HG03196 (cell line): ENCODE data around the gene FAM228B.
"Not testable (repeated sequence)": the region's sequence is repeated elsewhere in the genome, so short reads cannot be mapped to it uniquely, and the experiment has no call there.

Experiments
- ATAC-seq: cut with Tn5 transposase; IDR thresholded peaks from one replicate; pipeline ENCODE4 v1.9.1; 2021; ENCODE audit not compliant: unreplicated experiment

FAM228B gene

GRCh38 chr2:24153478-24153877, 30.2 kb downstream of the FAM228B start:
- ATAC-seq = no peak

GRCh38 chr2:24158131-24158530, 34.9 kb downstream of the FAM228B start:
- ATAC-seq = no peak

GRCh38 chr2:24159708-24160107, 36.4 kb downstream of the FAM228B start:
- no peak for ATAC-seq

GRCh38 chr2:24160761-24161160, 37.5 kb downstream of the FAM228B start:
- ATAC-seq = no peak

- ATAC-seq = no peak
Measured at GRCh38 chr2:24162494-24162893, 39.2 kb downstream of the FAM228B start.

GRCh38 chr2:24163186-24163585, 39.9 kb downstream of the FAM228B start:
- ATAC-seq = no peak

- no peak for ATAC-seq
Measured at GRCh38 chr2:24163601-24164000, 40.3 kb downstream of the FAM228B start.

GRCh38 chr2:24164416-24164973, 41.2 kb downstream of the FAM228B start:
- ATAC-seq = no peak

GRCh38 chr2:24169023-24169422, 45.8 kb downstream of the FAM228B start:
- ATAC-seq = no peak

GRCh38 chr2:24174851-24175277, 51.6 kb downstream of the FAM228B start, which contains the start of gene FAM228A:
TSS of gene FAM228A (plus strand) at chr2:24175053. CDS start at chr2:24175481, 428 bp downstream.
- no peak for ATAC-seq

GRCh38 chr2:24175631-24176187, 52.4 kb downstream of the FAM228B start:
- ATAC-seq = no peak

- ATAC-seq = no peak
Measured at GRCh38 chr2:24176326-24176725, 53.1 kb downstream of the FAM228B start.

- ATAC-seq = no peak
Measured at GRCh38 chr2:24179683-24180082, 56.4 kb downstream of the FAM228B start.

- no peak for ATAC-seq
Measured at GRCh38 chr2:24181849-24182248, 58.6 kb downstream of the FAM228B start.

GRCh38 chr2:24182507-24182906, 59.2 kb downstream of the FAM228B start:
- ATAC-seq = no peak

- ATAC-seq = no peak
Measured at GRCh38 chr2:24183366-24184069, 60.2 kb downstream of the FAM228B start.

- ATAC-seq = no peak
Measured at GRCh38 chr2:24189551-24189950, 66.3 kb downstream of the FAM228B start.

GRCh38 chr2:24190503-24190902, 67.2 kb downstream of the FAM228B start:
- no peak for ATAC-seq

GRCh38 chr2:24191156-24191555, 67.9 kb downstream of the FAM228B start:
- ATAC-seq = no peak

GRCh38 chr2:24191848-24192247, 68.6 kb downstream of the FAM228B start:
- no peak for ATAC-seq

GRCh38 chr2:24197213-24197612, 73.9 kb downstream of the FAM228B start:
- not testable (repeated sequence) for ATAC-seq

- no peak for ATAC-seq
Measured at GRCh38 chr2:24199968-24200590, 76.8 kb downstream of the FAM228B start.
